ENCODE measurements around the gene CDK5. TPM values are rescaled to one million over a fixed set of nuclear protein-coding genes. Genes with fewer than 3 reads are reported as not detected.

The CDK5 gene
- total RNA-seq, 1 donor from 2014 or later = 47.9 TPM

- Mint-ChIP-seq H3K9me3 (ENCODE audit: unreplicated experiment) (no peaks in the 10 kb centered on the region), H3K4me1 (ENCODE audit: low read depth, unreplicated experiment) (peaks cover 37% of the 10 kb centered on the region)
Observed at GRCh38 chr7:151086802-151087244, 29.1 kb upstream of the CDK5 start.

DNA sequence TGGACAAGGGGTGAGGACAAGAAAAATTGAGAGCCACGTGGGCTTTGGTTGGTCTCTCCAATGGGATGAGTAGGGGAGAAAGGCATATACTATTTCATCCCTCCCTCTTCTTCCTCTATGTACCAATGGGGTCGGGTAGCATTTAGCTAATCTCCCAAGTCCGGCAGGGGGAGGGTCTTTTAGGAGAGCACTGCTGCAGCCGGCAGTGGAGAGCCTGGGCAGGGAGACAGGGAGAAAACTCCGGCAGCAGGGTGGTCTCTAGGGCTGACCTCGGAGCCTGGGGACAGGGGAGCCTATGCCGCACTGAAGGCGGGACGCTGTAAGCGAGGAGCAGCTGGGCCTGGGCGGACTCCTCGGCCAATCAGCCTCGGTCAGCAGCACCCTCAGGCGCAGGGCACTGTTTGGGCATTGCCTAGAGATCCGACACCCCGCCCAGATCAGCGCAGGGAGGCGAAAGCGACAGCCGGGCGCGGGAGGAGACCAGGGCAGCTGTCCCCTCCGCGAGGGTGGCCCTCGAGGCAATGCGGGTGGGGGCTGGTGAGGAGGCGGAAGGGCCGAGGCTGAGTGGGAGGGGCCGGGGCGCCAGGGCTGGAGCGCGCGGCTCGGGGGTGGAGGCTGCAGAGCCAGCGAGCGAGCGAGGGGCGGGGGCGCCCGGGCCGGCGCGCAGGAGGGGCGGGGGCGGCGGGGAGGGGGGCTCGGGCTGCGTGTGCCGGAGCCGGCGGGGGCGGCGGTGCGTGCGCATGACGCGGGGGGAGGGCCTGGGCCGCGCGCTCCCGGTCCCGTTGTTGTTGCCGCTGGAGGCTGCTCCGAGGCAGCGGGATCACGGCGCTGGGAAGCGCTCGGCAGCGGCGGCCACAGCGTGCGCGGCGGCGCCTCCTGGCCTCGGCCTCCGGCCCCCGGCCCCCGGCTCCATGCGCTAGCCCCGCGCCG, 28.3 kb upstream of the CDK5 start, which contains the start of gene AGAP3:
TSS of gene AGAP3 (plus strand) at position 785 of the 930 bp plus-strand sequence. CDS start 267 bp downstream, outside the sequence.
- Histone ChIP-seq H3K27ac (ENCODE audit: low read depth, low read length) (peak within 1 kb of the TSS; percentile 59), H3K4me3 (ENCODE audit: insufficient read depth, low read depth, low read length) (peak within 1 kb of the TSS; percentile 83), H3K9me3 (ENCODE audit: insufficient read depth, low read depth, low read length) (no peaks in the 10 kb centered on the region), H3K79me2 (ENCODE audit: insufficient read depth, low read length) (peaks cover 55% of the 10 kb centered on the region), H3K9ac (ENCODE audit: low read length) (peak within 1 kb of the TSS; percentile 82), H3K4me2 (ENCODE audit: low read length) (peak within 1 kb of the TSS; percentile 99), H4K20me1 (ENCODE audit: insufficient read depth, low read length) (peaks cover 38% of the 10 kb centered on the region), H3K36me3 (ENCODE audit: insufficient read depth, low read length) (no peaks in the 10 kb centered on the region), H3K4me1 (ENCODE audit: insufficient read depth, low read length) (peaks cover 50% of the 10 kb centered on the region), H3K27me3 (ENCODE audit: insufficient read depth, low read length) (no peaks in the 10 kb centered on the region), H2AFZ (ENCODE audit: low read depth, low read length) (peak within 1 kb of the TSS; percentile 89)
- Mint-ChIP-seq H3K27me3 (ENCODE audit: low read depth, unreplicated experiment) (no peaks in the 10 kb centered on the region), H3K9me3 (ENCODE audit: unreplicated experiment) (no peaks in the 10 kb centered on the region), H3K4me1 (ENCODE audit: low read depth, unreplicated experiment) (peaks cover 33% of the 10 kb centered on the region), H3K36me3 (ENCODE audit: low read depth, unreplicated experiment) (peaks cover 3% of the 10 kb centered on the region), H3K27ac (ENCODE audit: unreplicated experiment) (peak within 1 kb of the TSS; percentile 70), H3K4me3 (ENCODE audit: unreplicated experiment) (peak within 1 kb of the TSS; percentile 92)
- FAIRE-seq (no peak), DNase-seq (ENCODE audit: low read depth) (peak; percentile 75)
- TF ChIP-seq CTCF (IDR thresholded peaks at IDR 0.05; ENCODE audit: insufficient read depth, low read depth, low read length) (no peak), EZH2 (IDR thresholded peaks at IDR 0.05; ENCODE audit: insufficient read depth, low read length) (no peak)

More at GRCh38 chr7:151086802-151087244, 29.1 kb upstream of the CDK5 start:
- TF ChIP-seq CTCF (IDR thresholded peaks at IDR 0.05; ENCODE audit: insufficient read depth, low read depth, low read length) = no peak
- TF ChIP-seq EZH2 (IDR thresholded peaks at IDR 0.05; ENCODE audit: insufficient read depth, low read length) = no peak
- Mint-ChIP-seq H3K36me3 (ENCODE audit: low read depth, unreplicated experiment) (peaks cover 3% of the 10 kb centered on the region), H3K27me3 (ENCODE audit: low read depth, unreplicated experiment) (no peaks in the 10 kb centered on the region), H3K27ac (ENCODE audit: unreplicated experiment) (peak overlapping the region; percentile 53), H3K4me3 (ENCODE audit: unreplicated experiment) (peak overlapping the region; percentile 92)
- Histone ChIP-seq H3K9ac (ENCODE audit: low read length) (peak overlapping the region; percentile 82), H3K27me3 (ENCODE audit: insufficient read depth, low read length) (no peaks in the 10 kb centered on the region), H3K4me2 (ENCODE audit: low read length) (peak overlapping the region; percentile 99), H3K9me3 (ENCODE audit: insufficient read depth, low read depth, low read length) (no peaks in the 10 kb centered on the region), H3K27ac (ENCODE audit: low read depth, low read length) (peak overlapping the region; percentile 59), H2AFZ (ENCODE audit: low read depth, low read length) (peak overlapping the region; percentile 63), H3K36me3 (ENCODE audit: insufficient read depth, low read length) (no peaks in the 10 kb centered on the region), H4K20me1 (ENCODE audit: insufficient read depth, low read length) (peaks cover 47% of the 10 kb centered on the region), H3K79me2 (ENCODE audit: insufficient read depth, low read length) (peaks cover 61% of the 10 kb centered on the region), H3K4me1 (ENCODE audit: insufficient read depth, low read length) (peaks cover 42% of the 10 kb centered on the region), H3K4me3 (ENCODE audit: insufficient read depth, low read depth, low read length) (peak overlapping the region; percentile 83)
- FAIRE-seq (no peak), DNase-seq (ENCODE audit: low read depth) (no peak)
